Measurements from ENCODE around the gene CALN1. TPM values are rescaled to one million over a fixed set of nuclear protein-coding genes. Genes with fewer than 3 reads are reported as not detected.
"Not testable (repeated sequence)": the region's sequence is repeated elsewhere in the genome, so short reads cannot be mapped to it uniquely, and the experiment has no call there.

Gene CALN1
- total RNA-seq, 1 donor from 2014 or later, result not detected

DNA sequence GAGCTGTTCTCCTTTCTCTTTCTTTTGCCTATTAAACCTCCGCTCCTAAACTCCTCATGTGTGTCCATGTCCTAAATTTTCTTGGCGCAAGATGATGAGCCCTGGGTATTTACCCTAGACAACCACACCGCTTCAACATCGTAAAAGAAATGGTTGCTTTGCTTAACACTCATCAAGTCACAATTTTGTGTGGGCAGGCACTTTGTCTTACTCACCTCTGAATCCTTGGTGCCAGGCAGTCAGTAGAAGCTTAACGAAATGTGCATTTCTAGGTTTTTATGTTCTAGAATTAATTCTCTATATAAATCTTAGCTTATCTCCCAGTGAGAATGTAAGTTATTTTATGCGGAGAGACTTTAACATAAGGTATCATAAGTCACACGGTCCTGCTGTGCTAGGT, 478.7 kb downstream of the CALN1 start:
- no peaks in the 10 kb centered on the region for H3K27me3 ChIP-seq (ENCODE audit: insufficient read depth, low read length)
- no peaks in the 10 kb centered on the region for H3K36me3 Mint-ChIP-seq (ENCODE audit: low read depth, unreplicated experiment)
- no peak for FAIRE-seq

DNA sequence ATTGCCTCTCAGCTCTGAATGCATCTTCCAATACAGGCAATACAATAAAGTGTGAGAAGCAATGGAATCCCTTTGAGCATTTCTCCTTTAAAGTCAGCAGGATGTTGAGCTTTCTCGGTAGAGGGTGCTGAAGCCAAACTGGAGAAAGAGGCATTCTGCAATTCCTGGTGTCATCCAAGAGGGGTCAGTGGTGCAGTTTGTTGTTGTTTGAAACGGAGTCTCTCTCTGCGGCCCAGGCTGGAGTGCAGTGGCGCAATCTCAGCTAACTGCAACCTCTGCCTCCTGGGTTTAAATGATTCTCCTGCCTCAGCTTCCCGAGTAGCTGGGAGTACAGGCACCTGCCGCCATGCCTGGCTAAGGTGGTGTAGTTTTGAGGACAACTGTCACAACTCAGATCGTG, 486.5 kb downstream of the CALN1 start:
- Histone ChIP-seq H3K9ac (ENCODE audit: low read length) (no peak overlapping the region), H3K27ac (ENCODE audit: low read depth, low read length) (no peak overlapping the region), H3K27me3 (ENCODE audit: insufficient read depth, low read length) (no peaks in the 10 kb centered on the region), H4K20me1 (ENCODE audit: insufficient read depth, low read length) (no peaks in the 10 kb centered on the region), H3K4me3 (ENCODE audit: insufficient read depth, low read depth, low read length) (no peak overlapping the region), H3K4me2 (ENCODE audit: low read length) (no peak overlapping the region), H3K4me1 (ENCODE audit: insufficient read depth, low read length) (no peaks in the 10 kb centered on the region), H3K9me3 (ENCODE audit: insufficient read depth, low read depth, low read length) (peaks cover 3% of the 10 kb centered on the region), H2AFZ (ENCODE audit: low read depth, low read length) (no peak overlapping the region), H3K79me2 (ENCODE audit: insufficient read depth, low read length) (no peaks in the 10 kb centered on the region), H3K36me3 (ENCODE audit: insufficient read depth, low read length) (no peaks in the 10 kb centered on the region)
- TF ChIP-seq, protein P1, sequence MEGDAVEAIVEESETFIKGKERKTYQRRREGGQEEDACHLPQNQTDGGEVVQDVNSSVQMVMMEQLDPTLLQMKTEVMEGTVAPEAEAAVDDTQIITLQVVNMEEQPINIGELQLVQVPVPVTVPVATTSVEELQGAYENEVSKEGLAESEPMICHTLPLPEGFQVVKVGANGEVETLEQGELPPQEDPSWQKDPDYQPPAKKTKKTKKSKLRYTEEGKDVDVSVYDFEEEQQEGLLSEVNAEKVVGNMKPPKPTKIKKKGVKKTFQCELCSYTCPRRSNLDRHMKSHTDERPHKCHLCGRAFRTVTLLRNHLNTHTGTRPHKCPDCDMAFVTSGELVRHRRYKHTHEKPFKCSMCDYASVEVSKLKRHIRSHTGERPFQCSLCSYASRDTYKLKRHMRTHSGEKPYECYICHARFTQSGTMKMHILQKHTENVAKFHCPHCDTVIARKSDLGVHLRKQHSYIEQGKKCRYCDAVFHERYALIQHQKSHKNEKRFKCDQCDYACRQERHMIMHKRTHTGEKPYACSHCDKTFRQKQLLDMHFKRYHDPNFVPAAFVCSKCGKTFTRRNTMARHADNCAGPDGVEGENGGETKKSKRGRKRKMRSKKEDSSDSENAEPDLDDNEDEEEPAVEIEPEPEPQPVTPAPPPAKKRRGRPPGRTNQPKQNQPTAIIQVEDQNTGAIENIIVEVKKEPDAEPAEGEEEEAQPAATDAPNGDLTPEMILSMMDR (IDR thresholded peaks at IDR 0.05; ENCODE audit: insufficient read depth, low read depth, low read length), result no peak
- no peak for TF ChIP-seq EZH2 (IDR thresholded peaks at IDR 0.05; ENCODE audit: insufficient read depth, low read length)
- Mint-ChIP-seq H3K4me3 (ENCODE audit: unreplicated experiment) (no peak overlapping the region), H3K27ac (ENCODE audit: unreplicated experiment) (no peak overlapping the region), H3K9me3 (ENCODE audit: unreplicated experiment) (peaks cover 10% of the 10 kb centered on the region), H3K36me3 (ENCODE audit: low read depth, unreplicated experiment) (no peaks in the 10 kb centered on the region), H3K4me1 (ENCODE audit: low read depth, unreplicated experiment) (no peaks in the 10 kb centered on the region), H3K27me3 (ENCODE audit: low read depth, unreplicated experiment) (no peaks in the 10 kb centered on the region)
- FAIRE-seq (no peak), DNase-seq (ENCODE audit: low read depth) (no peak)

More for the DNA sequence above, 478.7 kb downstream of the CALN1 start:
- Mint-ChIP-seq H3K9me3 (ENCODE audit: unreplicated experiment) (peaks cover 6% of the 10 kb centered on the region), H3K4me3 (ENCODE audit: unreplicated experiment) (no peak overlapping the region), H3K4me1 (ENCODE audit: low read depth, unreplicated experiment) (no peaks in the 10 kb centered on the region), H3K27ac (ENCODE audit: unreplicated experiment) (no peak overlapping the region), H3K27me3 (ENCODE audit: low read depth, unreplicated experiment) (no peaks in the 10 kb centered on the region)
- TF ChIP-seq, protein P1 (IDR thresholded peaks at IDR 0.05; ENCODE audit: insufficient read depth, low read depth, low read length), result no peak
- TF ChIP-seq EZH2 (IDR thresholded peaks at IDR 0.05; ENCODE audit: insufficient read depth, low read length), result no peak
- Histone ChIP-seq H3K9ac (ENCODE audit: low read length) (no peak overlapping the region), H3K4me2 (ENCODE audit: low read length) (no peak overlapping the region), H2AFZ (ENCODE audit: low read depth, low read length) (no peak overlapping the region), H3K27ac (ENCODE audit: low read depth, low read length) (no peak overlapping the region), H3K36me3 (ENCODE audit: insufficient read depth, low read length) (no peaks in the 10 kb centered on the region), H3K4me1 (ENCODE audit: insufficient read depth, low read length) (no peaks in the 10 kb centered on the region), H3K79me2 (ENCODE audit: insufficient read depth, low read length) (no peaks in the 10 kb centered on the region), H3K9me3 (ENCODE audit: insufficient read depth, low read depth, low read length) (peaks cover 3% of the 10 kb centered on the region), H4K20me1 (ENCODE audit: insufficient read depth, low read length) (no peaks in the 10 kb centered on the region), H3K4me3 (ENCODE audit: insufficient read depth, low read depth, low read length) (no peak overlapping the region)
- no peak for DNase-seq (ENCODE audit: low read depth)

DNA sequence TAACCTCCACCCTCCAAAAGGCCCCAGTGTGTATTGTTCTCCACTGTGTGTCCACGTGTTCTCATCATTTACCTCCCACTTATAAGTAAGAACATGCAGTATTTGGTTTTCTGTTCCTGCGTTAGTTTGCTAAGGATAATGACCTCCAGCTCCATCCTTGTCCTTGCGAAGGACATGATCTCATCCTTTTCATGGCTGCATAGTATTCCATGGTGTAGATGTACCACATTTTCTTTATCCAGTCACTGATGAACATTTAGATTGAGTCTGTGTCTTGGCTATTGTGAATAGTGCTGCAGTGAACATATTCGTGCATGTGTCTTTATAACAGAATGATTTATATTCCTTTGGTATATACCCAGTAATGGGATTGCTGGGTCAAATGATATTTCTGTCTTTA, 497.9 kb downstream of the CALN1 start:
- not testable (repeated sequence) for H3K27me3 ChIP-seq (ENCODE audit: insufficient read depth, low read length); H3K79me2 ChIP-seq (ENCODE audit: insufficient read depth, low read length); FAIRE-seq; H3K36me3 ChIP-seq (ENCODE audit: insufficient read depth, low read length); H3K4me3 ChIP-seq (ENCODE audit: insufficient read depth, low read depth, low read length); H3K27ac Mint-ChIP-seq (ENCODE audit: unreplicated experiment); H3K27me3 Mint-ChIP-seq (ENCODE audit: low read depth, unreplicated experiment); H3K4me1 ChIP-seq (ENCODE audit: insufficient read depth, low read length); H3K36me3 Mint-ChIP-seq (ENCODE audit: low read depth, unreplicated experiment); H3K9me3 ChIP-seq (ENCODE audit: insufficient read depth, low read depth, low read length); H4K20me1 ChIP-seq (ENCODE audit: insufficient read depth, low read length); H3K4me2 ChIP-seq (ENCODE audit: low read length); DNase-seq (ENCODE audit: low read depth); H3K27ac ChIP-seq (ENCODE audit: low read depth, low read length); H2AFZ ChIP-seq (ENCODE audit: low read depth, low read length); H3K4me3 Mint-ChIP-seq (ENCODE audit: unreplicated experiment); H3K4me1 Mint-ChIP-seq (ENCODE audit: low read depth, unreplicated experiment); H3K9me3 Mint-ChIP-seq (ENCODE audit: unreplicated experiment); H3K9ac ChIP-seq (ENCODE audit: low read length)

Data from astrocyte (in vitro differentiated cells and primary cell).